Measurements from ENCODE around the gene B9D1.

DNA sequence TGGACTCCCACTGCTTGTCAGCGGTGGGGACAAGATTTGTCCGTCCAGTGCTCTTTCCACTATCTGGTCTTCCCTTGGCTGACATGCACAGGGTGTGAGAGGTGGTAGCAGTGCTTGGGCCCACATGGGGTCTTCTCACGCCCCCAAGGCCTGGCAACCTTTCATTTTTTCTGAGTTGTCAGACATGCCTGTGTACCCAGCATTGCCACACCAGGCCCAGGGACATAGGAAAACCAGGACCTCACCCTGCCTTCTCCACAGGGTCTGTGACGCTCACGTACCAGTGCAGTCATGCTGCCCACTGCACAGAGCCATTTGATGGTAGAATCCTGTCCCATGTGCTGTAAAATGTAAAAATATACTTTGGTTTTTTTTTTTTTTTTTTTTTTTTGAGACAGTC is 57.8 kb downstream of the B9D1 start:
- TF ChIP-seq, protein P1, sequence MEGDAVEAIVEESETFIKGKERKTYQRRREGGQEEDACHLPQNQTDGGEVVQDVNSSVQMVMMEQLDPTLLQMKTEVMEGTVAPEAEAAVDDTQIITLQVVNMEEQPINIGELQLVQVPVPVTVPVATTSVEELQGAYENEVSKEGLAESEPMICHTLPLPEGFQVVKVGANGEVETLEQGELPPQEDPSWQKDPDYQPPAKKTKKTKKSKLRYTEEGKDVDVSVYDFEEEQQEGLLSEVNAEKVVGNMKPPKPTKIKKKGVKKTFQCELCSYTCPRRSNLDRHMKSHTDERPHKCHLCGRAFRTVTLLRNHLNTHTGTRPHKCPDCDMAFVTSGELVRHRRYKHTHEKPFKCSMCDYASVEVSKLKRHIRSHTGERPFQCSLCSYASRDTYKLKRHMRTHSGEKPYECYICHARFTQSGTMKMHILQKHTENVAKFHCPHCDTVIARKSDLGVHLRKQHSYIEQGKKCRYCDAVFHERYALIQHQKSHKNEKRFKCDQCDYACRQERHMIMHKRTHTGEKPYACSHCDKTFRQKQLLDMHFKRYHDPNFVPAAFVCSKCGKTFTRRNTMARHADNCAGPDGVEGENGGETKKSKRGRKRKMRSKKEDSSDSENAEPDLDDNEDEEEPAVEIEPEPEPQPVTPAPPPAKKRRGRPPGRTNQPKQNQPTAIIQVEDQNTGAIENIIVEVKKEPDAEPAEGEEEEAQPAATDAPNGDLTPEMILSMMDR (IDR thresholded peaks at IDR 0.05): no peak
- no peak for TF ChIP-seq POLR2A (IDR thresholded peaks at IDR 0.05)
